TTC549 (cell line): ENCODE data around the gene ATXN7.

ENCODE experiments used
- FAIRE-seq: peaks from 2 replicates; lab custom pipeline; 2012; peaks lifted over from hg19 to GRCh38; lab: Jason Lieb, UNC

The ATXN7 gene

DNA sequence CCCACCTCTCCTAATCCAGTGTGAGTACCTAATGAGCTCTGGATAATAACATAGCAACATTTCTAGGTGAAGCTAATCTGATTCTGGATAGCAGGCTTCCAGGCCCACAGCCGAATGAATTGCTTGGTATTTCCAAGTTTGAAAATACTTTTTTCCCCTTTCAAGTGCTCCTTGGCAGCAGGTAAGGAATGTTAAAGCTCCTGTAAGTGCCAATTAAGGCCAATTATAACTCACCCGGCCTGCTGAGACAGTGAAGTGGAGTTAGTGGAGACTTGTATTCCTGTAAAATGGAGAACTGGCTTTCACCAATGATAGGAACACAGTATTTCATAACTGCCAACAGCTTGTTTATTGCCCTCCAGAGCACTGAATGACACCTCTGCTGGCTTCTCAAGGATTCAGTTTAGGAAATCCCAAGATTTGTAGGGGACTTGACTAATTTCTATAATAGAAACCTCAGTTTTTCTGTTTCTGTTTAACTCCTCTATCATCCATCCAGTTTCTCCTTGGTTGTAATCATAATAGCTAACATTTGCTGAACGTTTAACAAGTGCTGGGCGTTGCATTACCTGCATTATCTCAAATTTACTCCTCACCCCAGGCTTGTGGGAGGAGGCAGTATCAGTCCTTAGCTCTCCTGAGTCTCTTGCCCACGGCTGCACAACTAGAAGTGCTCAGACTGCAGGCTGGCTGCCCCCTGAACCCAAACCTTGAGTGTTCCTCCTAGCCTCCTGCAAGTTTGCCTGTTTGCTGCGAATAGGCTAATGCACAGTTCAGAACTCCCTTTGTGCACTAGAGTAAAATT lies 101.2 kb downstream of the ATXN7 start:
- no peak for FAIRE-seq

DNA sequence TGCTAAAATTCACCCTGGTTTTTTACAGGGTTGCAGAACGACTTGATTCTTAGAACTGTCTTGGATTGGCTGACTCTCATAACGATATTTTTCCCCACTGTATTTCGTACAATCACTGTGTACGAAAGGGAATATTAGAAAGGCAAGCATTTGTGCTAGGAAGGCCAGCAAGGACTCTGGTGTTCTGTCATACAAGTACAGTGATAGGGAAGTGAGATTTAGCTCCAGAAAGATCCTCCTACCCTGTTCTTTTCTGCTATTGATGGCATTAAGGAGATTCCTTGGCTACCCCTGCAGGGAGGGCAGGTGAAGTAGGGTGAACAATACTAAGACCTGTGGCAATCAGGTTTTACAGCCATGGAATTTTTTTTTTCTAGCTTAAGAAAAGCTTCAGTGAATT lies 102.3 kb downstream of the ATXN7 start:
- no peak for FAIRE-seq

DNA sequence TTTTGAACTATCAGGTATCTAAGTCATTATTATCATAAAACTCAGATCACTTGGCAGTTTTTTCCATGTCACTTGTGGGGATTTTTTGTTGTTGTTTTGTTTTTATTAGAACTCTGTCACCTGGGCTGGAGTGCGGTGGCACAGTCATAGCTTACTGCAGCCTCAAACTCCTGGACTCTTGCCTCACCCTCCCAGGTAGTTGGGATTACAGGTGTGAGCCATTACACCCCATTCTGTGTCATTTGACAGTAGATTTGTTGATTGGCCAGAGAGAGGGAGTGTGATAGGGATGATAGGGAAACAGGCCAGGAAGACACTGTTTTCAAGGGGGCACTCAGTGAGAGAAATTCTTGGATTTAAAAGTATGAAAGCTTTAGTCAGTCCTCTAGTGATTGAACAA lies 103.2 kb downstream of the ATXN7 start:
- FAIRE-seq, result no peak

DNA sequence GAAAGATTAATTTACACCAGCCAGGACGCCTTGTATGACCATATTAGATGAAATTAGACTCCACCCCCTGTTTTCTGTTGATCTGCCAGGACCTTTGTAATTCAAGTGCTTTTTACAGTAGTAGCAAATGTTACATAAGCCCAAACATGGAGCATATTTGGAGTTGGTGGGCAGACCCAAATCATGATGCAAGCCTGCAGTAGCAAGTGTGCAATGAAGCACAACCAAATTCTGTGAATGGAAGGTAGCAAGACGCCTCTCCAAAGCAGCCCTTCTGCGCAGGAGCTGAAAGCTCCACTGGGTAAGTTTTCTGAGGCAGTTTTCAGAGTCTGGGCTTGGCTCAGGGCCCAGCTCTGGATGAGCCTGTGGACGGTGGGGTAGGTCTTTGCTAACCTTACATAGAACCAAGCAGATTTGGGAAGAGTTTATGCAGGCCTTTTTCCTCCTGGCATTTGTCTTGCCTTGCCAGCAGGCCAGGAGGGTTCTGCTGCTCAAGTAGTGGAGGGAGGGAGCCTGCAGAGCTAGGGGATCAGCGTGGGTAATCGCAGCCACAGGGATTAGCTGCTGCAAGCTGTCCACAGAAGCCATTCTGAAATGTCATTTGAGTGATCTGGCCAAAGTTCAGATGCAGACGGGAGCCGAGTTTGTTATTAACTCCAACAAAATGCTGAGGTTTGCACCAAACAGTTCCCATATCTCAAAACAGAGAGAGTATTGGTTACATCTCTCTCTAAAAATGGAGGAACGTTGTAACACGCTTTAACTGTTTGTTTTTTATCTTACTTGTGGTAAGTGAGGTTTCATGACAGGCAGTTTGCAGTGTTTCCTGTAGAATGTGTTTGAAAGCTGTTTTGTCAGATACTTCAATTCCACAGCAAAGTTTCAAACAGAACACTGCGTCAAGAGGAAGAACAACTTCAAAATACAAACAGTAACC lies 104.3 kb downstream of the ATXN7 start:
- FAIRE-seq, result no peak

DNA sequence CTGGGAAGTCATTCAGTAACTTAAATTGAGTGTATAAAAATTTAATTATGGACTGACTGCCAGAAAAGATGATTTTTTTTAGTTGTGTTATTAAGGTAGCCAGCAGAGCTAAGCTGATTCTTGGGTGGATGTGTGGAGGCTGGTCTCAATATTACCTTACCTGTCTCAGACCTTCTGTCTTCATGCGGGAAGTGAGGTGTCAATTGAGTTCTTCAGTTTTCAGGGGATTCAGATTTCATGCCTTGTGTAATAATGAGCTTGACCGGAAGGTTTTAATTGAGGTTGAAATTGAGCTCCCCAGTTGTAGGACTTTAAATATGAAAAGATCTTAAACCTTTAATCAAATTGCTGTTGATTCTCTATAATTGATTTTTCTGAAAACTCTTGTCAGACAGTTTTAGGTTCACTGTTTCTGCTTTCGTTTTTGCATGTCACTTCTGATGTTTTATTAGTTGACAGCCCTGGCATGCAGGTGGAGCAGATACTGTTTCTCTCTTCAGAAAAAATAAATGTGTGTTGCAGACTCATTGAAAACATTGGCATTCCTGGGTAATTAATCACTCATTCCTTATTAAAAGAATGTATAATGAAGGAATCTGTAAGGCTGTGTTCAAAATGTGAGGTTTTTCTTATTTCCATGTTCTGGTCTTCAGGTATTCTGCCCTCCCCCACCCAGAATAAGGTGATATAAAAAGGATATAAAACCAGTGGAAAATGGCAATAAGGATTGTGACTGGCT lies 105.1 kb downstream of the ATXN7 start:
- no peak for FAIRE-seq

DNA sequence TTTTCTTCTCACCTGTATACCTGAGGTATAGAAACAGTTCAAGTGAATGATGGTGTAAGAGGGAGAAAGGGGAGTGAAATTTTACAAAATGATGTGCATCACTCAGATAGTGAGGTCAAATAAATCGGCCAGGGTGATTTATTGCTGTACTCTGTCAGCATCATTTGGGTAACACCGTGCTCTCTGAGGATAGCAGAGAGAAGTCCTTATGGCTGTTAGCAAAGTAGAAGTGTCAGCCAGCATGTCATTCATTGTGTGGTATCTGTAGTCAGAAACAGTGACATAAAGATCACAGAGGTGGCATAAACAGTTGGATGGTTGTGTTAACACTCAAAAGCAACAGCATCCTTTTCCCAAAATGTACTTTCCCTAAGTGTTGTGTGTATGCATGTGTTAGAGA lies 106.2 kb downstream of the ATXN7 start:
- FAIRE-seq, result no peak

DNA sequence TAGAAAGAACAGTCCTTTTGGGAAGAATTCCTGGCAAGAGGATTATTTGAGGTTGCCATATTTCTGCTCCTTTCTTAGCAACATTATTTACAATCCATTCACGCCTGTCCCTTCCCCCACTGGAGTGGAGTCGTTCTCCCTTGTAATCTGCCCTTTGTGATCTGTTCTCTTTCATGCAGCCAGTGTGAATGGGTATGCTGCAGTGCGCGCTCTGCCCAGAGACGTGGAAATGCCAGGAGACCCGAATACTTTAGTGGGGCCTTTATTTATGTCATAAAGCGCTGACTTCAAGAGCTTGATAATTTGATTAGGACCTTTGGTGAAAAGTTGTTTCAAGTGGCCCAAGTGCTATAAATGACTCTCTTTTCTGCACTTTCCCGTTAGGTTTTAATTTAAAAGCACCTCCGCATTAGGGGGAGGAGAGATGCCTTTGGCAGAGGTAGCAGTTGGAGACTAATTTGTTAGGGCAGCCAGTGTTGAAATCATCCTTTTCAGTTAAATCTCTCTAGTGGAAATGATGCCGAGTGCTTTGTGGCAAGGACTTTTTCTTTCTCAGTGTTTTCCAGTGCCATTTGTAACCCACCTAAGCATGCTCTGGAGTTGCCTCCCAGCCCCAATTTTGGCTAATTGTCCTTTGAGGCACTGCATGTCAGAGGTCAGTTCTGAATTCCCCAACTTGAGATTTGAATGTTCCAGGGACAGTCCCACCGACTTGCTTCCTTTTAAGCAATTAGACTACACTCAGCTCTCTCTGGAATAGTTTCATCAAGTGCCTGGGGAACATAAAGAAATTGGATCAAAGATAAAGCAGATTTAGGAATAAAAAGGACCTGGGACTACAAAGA lies 107.2 kb downstream of the ATXN7 start:
- FAIRE-seq, result no peak

DNA sequence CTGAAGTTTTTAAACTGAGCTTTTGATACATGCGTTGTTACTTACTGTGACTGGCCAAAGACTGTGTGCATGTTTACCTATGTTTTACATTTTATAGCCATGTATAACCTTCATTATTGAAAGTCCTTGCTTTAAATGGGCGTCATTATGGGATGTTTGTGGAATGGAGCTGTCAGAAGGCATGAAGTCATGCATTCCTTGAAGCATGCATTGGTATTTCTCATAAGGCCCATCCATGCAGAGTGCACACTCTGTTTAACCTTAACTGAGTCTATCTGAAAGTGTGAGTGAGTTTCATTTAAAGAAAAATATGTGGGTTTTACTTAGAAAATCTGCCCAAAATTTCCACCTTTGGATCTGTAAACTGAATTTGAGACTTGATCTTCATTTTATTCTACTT lies 108.5 kb downstream of the ATXN7 start:
- no peak for FAIRE-seq

DNA sequence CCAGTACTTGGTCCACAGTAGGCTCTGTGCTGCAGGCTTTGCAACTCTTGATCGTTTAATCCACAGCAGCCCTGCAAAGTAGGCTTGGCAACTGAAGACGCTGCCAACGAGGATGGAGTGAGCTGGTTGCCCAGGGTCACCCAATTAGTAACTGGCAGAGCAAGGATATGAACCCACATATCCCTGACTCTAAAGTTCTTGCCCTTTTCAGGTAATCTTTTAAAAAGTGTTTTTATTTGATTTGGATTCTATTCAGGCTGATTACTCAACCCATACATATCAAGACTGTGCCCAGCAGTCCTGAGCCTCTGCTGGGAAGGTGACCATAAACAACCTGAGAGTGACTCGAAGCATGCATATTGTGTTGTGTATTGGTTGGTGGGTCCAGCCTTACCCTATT lies 109.3 kb downstream of the ATXN7 start:
- no peak for FAIRE-seq

DNA sequence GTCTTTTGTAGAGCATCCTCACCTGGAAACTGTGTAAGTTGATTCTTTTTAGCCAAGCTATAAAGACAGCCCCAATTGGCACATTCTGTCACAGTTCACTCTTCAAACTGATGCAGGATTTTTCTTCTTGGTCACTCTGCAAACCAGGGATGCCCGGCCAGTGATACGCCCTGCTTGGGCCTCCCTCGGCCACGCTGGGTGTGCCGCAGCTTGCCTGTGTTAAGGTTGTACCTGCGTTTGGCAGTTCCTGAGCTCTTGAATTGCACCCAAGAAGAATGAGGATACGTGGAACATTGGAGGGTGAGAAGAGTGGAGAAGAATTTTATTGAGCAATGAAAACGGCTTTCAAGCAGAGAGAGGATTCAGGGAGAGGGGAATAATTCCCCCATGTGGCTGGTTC lies 109.7 kb downstream of the ATXN7 start:
- no peak for FAIRE-seq

DNA sequence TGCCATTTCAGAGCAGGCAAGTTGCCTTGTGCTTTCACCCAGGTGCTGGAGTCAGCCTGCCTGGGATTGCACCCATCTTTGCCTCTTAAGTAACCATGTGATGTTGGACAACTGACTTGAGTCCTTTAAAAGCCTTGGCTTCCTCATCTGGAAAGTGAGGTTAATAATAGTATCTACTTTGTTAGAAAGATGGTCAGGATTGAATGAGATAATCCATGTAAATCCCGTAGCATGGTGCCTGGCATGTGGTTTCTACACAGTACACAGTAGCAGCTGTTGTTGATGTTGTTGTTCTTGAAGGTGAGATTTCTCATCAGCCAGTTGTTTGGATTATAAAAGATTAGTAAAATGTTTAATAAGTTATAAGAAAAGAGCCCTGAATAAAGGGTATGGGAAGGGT lies 110.8 kb downstream of the ATXN7 start:
- no peak for FAIRE-seq

DNA sequence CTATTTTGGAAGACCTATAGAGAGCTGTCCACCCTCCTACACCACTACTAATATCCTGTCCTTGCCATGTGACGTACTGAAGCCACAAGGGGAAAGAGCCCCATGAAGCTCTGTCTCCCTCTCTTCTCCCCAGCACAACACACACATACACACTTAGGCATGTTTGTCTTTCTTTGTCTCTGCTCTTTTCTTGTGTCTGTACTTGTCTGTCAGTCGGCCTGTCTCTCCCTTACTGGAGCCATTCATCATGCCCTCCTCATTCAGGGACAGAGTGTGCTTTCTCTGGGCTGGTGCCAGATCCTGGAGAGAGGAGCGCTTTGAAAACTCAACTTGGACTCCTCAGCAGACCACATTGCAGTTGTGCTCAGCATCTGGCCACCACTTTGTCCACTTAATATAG lies 112.1 kb downstream of the ATXN7 start:
- no peak for FAIRE-seq

DNA sequence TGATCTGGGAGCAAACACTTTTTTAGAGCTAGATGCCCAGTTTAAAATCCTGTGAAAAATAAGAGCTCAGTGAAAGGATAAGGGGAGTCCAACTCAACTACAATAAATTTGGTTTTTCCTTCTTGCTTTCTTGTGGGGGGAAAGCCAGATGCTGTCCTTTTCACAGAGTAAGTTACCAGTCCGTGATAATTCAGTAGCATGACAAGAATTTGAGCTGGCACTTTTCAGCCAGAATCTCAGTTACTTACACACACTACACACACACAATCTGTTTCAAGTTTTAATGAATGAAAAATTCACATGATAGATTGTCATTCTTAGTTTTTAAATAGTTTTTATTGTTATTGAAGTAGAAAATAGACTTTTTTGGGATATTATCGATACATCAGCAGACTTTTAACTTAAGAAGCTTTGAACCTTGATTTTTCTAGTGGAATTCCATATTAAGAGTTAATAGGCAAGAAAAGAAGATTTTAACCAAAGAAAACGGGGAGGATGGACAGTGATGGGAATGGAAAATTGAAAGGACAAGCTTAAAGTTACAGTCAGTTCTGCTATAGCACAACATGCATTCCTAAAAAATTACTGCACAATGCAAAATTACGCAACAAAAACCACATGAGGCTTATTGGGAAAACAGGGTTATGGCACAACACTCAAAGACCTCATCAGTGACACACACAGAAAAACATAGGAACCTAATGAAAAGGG lies 112.6 kb downstream of the ATXN7 start:
- no peak for FAIRE-seq

DNA sequence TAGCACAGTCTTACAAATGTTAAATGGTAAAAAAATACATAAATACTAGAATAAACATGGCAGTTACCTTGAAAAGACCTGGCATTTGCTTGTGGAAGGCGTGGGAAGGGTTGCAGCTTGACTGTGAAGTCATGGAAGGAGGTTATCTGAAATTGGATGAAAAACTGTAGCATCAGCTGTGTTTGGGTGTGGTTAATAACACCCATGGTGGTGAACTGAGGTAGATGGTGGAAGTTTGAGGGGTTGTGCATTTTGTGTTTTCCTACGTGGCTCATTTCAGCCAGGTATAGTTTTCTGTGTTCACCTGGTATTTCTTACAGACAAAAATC lies 113.2 kb downstream of the ATXN7 start:
- FAIRE-seq, result no peak

DNA sequence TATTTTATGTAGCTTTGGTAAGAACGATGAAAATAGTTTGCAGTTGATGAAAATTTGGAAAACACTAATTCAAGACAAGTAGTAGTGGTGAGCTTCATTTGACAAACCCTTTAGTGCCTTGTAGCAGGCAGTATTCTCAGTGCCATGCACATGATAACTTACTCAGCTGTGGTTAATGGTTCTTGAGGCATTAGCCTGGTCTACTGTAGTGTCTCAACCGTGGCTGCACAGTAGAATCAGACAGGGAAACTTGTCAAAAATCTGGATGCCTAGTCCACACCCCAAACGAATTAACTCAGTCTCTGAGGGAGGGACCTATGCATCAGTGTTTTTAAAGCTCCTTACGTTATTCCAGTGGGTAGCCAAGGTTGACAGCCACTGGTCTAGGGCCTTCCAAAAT lies 114.2 kb downstream of the ATXN7 start:
- no peak for FAIRE-seq

DNA sequence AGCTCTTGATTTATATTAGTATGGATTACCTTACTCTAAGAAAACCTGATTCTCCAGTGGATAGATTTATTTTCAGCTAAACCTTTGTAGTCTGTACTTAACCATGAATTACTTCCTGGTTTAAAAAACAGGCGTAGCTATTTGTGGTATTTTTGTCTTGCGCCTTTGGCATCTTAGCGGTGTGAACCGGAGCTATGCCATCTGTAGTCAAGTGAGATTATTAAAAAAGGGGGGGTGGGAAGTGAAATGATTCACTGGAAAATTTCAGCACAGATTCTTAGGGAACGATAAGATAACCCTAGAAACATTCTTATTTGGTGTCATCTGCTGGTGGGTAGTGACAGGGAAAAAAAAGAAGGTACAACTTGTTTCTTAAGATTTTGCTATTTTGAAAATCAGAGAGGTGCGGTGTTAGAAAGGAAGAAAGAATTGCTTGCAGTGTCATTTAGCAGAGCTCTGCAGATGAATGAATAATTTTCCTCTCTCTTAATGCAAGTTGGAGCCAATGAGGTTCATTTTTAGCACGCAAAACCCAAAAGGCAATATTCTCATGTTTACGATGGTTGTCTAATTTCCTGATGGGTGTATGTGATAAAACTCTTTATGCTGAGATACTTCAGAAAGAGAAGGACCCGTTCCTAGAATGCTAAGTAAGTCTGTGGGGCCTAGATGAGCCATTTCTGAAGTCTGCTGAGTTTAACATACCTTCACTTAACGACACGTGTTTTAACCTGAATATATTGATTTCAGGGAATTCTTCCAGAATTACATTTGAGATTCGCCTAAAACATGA lies 115.6 kb downstream of the ATXN7 start:
- no peak for FAIRE-seq

DNA sequence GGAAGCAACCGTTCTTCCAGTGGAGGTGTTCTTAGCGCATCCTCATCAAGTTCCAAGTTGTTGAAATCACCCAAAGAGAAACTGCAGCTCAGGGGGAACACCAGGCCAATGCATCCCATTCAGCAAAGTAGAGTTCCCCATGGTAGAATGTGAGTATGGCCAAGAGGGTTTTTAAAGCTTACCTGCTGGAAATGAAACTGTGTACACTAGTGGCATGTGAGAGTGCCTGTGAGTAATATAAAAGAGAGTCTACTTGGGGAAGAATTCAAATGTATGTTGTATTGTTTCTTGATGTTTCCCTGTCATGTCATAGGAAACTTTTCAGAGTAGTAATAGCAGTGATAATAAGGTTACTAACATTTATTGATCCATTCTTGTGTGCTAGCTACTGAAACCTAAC lies 116.4 kb downstream of the ATXN7 start:
- no peak for FAIRE-seq

DNA sequence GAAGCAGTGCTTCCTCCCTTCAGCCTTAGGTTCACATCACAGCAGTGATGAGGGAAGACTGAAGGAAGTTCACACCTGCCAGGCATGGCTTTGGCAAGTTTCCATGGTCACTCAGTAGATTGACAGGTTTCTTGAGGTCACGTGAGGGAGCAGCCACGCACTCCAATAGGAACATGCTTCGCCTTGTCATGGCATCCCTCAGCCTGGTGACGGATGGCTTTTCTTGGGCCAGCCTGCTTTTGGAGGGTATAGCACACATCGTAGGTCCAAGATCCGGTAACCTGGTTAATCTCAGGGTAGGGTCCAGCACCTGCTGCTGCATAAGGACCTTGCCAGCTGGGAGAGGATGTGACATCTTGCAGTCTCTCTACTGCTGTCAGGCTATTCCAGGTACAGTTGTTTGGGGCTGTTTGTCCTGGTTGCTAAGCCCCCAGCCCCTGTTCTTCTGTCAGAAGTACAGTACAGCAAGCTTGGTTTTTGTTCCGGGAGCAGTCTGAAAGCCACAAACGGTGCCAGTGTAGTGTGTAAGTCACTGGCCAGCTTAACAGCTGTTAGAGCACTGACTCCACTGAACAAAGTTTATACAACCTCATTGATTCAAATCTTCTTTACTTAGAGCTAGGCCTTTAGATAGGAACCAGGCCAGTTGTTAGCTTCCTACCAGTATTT lies 117.3 kb downstream of the ATXN7 start:
- no peak for FAIRE-seq

DNA sequence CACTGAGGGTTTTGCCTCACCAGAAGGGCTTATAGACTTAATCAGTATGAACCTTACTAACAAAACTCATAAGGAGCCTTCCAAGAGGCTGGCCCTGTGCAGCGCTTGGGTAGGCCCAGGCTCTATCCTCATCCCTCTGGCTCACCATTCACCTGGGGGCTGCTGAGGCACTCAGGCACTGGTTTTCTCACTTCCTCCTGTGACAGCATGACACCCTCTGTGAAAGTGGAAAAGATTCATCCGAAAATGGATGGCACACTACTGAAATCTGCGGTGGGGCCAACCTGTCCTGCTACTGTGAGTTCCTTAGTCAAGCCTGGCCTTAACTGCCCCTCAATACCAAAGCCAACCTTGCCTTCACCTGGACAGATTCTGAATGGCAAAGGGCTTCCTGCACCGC lies 118.3 kb downstream of the ATXN7 start:
- FAIRE-seq, result no peak

DNA sequence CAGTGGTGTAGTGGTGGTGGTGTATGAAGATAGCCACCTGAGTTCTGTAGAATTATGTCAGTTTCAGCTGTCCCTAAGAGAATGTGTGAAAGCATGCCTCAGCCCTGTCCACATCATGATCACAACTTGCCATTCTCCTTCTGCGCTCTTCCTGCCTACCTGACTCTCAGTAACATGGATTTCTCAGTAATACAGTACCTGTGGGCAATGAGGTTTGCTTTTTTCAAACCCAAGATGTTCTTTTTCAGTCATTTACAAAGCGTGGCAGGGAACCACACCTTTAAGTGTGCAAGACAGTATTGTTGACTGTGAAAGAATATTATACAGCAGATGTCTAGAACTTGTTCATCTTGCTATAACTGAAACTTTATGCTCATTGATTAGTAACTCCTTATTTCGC lies 120.7 kb downstream of the ATXN7 start:
- FAIRE-seq, result no peak
